Measurements from ENCODE around the gene VPS25. TPM values are rescaled to one million over a fixed set of nuclear protein-coding genes. Genes with fewer than 3 reads are reported as not detected.

Gene VPS25
- total RNA-seq, 1 experiment from 2014 or later: 48.4 TPM

DNA sequence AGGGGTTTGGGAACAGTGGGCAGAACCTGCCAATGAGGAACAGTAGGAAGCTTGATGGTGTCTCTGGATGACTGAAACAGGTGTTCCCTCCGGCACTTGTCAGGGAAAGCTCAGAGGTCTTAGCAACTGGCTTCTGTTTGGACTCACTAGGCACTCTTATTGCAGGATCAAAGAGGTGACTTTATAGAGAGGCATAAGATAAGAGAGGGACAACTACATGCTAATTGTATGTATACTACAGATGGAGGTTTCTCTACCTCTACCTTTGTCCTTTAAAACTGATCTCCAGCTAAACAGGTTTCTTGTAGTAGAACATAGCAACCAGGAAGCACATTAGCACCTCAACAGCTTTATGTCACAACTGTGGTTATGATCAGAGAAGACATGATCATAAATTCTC lies 33.0 kb downstream of the VPS25 start:
- CTCF ChIA-PET: no interaction called here
- Histone ChIP-seq H3K9me2 (ENCODE audit: insufficient read depth) (no peaks in the 10 kb centered on the region), H3K9me3 (ENCODE audit: insufficient read depth, low read depth) (no peaks in the 10 kb centered on the region), H3K36me3 (ENCODE audit: low read depth) (0 out of 2 replicates have a peak, but pooled peaks cover 10% of the 10 kb centered on the region), H3K27ac (no peak overlapping the region), H3K79me2 (ENCODE audit: low read depth) (no peaks in the 10 kb centered on the region), H3K4me1 (replicated peaks; ENCODE audit: insufficient read depth) (no peaks in the 10 kb centered on the region), H3K4me2 (no peak overlapping the region), H3K4me3 (no peak overlapping the region), H3F3A (ENCODE audit: insufficient read depth, low read depth) (peaks cover 12% of the 10 kb centered on the region; the same call in 1 of the 2 replicates), H2AFZ (no peak overlapping the region), H3K27me3 (ENCODE audit: insufficient read depth, low read depth) (no peaks in the 10 kb centered on the region), H4K20me1 (ENCODE audit: insufficient read depth) (no peaks in the 10 kb centered on the region)
- BruUV-seq (replicated peaks): no TSS peak
- no peak for DNase-seq
- intact Hi-C loops (cut with micrococcal nuclease; ENCODE audit: unreplicated experiment): no loop called here
- POLR2A ChIA-PET (ENCODE audit: unreplicated experiment): no interaction called here
- no peak for TF ChIP-seq EZH2 (IDR thresholded peaks at IDR 0.05; ENCODE audit: low read depth)

DNA sequence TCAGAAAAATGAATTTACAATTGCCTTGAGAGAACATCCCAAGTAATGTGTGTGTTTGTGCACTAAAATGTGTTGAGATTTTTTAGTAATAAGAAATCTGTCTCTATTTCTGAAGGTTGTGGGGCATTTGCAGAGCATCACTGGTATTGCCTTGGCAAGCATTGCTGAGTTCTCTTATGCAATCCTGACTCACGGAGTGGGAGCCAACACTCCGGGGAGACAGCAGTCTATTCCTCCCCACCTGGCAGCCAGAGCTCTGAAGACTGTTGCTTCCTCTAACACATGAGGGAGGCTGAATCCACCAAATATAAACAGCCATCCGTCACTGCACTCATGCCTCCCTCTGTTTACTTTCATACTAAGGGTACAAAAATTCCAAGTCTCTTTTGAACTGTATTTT lies 36.0 kb downstream of the VPS25 start:
- no TSS peak for BruUV-seq (replicated peaks)
- Histone ChIP-seq H4K20me1 (ENCODE audit: insufficient read depth) (no peaks in the 10 kb centered on the region), H3K9me2 (ENCODE audit: insufficient read depth) (no peaks in the 10 kb centered on the region), H2AFZ (no peak overlapping the region), H3K36me3 (ENCODE audit: low read depth) (peaks cover 10% of the 10 kb centered on the region; the same call in 1 of the 2 replicates), H3K79me2 (ENCODE audit: low read depth) (no peaks in the 10 kb centered on the region), H3K4me1 (replicated peaks; ENCODE audit: insufficient read depth) (no peaks in the 10 kb centered on the region), H3K9me3 (ENCODE audit: insufficient read depth, low read depth) (no peaks in the 10 kb centered on the region), H3K27ac (no peak overlapping the region), H3K4me3 (no peak overlapping the region), H3F3A (ENCODE audit: insufficient read depth, low read depth) (peaks cover 12% of the 10 kb centered on the region; the same call in 1 of the 2 replicates), H3K4me2 (no peak overlapping the region), H3K27me3 (ENCODE audit: insufficient read depth, low read depth) (no peaks in the 10 kb centered on the region)
- TF ChIP-seq, protein P1, sequence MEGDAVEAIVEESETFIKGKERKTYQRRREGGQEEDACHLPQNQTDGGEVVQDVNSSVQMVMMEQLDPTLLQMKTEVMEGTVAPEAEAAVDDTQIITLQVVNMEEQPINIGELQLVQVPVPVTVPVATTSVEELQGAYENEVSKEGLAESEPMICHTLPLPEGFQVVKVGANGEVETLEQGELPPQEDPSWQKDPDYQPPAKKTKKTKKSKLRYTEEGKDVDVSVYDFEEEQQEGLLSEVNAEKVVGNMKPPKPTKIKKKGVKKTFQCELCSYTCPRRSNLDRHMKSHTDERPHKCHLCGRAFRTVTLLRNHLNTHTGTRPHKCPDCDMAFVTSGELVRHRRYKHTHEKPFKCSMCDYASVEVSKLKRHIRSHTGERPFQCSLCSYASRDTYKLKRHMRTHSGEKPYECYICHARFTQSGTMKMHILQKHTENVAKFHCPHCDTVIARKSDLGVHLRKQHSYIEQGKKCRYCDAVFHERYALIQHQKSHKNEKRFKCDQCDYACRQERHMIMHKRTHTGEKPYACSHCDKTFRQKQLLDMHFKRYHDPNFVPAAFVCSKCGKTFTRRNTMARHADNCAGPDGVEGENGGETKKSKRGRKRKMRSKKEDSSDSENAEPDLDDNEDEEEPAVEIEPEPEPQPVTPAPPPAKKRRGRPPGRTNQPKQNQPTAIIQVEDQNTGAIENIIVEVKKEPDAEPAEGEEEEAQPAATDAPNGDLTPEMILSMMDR (conservative IDR thresholded peaks at IDR 0.05): no peak
- no peak for TF ChIP-seq EZH2 (IDR thresholded peaks at IDR 0.05; ENCODE audit: low read depth)
- no peak for DNase-seq
- ChIA-PET POLR2A (ENCODE audit: unreplicated experiment) (interaction anchor here (0.7 kb wide), 1 partner anchor 15 kb away, joined by 6 read pairs; the partner anchor contains the start of gene BECN1), CTCF (interaction anchor here (0.5 kb wide), 1 partner anchor 66 kb away, joined by 3 read pairs; no protein-coding TSS in a partner anchor)
- intact Hi-C loops (cut with micrococcal nuclease; ENCODE audit: unreplicated experiment): no loop called here

DNA sequence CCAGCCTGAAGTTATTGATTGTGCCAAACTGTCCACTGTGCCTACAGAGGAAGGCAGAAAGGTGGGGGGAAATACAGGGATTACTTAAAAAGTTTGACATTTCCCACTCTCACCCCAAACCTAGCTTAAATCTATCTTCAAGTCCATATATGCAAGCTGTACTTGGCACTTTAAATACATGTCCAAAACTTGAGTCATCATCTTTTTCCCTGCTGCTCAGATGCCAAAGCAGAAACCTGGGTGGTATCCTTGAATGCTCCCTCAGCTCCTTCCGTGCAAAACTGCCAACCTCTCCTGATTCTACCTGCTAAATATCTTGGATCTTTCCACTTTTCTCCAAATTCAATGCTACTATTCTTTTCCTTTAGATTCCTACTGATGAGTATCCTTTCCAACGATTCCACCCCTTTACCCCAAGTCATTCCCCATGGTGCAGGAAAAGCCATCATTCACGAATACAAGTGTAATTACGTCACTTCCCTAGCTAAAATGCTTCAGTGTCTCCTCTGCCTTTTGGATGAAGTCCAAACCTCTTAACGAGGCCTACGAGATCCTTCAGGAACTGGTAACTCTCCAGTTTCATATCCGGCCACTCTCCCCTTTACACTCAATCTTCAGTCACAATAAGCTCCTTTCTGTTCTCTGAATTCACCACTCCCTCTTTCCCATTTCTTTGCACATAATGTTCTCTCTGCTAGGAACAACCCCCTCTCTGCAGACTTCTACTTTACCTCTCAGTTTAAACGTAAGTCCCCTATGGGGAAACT lies 41.6 kb downstream of the VPS25 start:
- intact Hi-C loops (cut with micrococcal nuclease; ENCODE audit: unreplicated experiment): no loop called here
- ChIA-PET CTCF (no interaction called here), POLR2A (ENCODE audit: unreplicated experiment) (interaction anchor here (0.6 kb wide), 1 partner anchor 258 kb away, joined by 3 read pairs; no protein-coding TSS in a partner anchor)
- Histone ChIP-seq H3K4me3 (no peak overlapping the region), H3K27ac (no peak overlapping the region), H4K20me1 (ENCODE audit: insufficient read depth) (no peaks in the 10 kb centered on the region), H2AFZ (no peak overlapping the region), H3K4me1 (replicated peaks; ENCODE audit: insufficient read depth) (no peaks in the 10 kb centered on the region), H3K9me3 (ENCODE audit: insufficient read depth, low read depth) (no peaks in the 10 kb centered on the region), H3K36me3 (ENCODE audit: low read depth) (peaks cover 38% of the 10 kb centered on the region), H3F3A (ENCODE audit: insufficient read depth, low read depth) (peaks cover 9% of the 10 kb centered on the region; the same call in 1 of the 2 replicates), H3K4me2 (no peak overlapping the region), H3K79me2 (ENCODE audit: low read depth) (no peaks in the 10 kb centered on the region), H3K27me3 (ENCODE audit: insufficient read depth, low read depth) (no peaks in the 10 kb centered on the region), H3K9me2 (ENCODE audit: insufficient read depth) (no peaks in the 10 kb centered on the region)
- DNase-seq: no peak
- BruUV-seq (replicated peaks): no TSS peak
- TF ChIP-seq, protein P1 (conservative IDR thresholded peaks at IDR 0.05): no peak
- no peak for TF ChIP-seq EZH2 (IDR thresholded peaks at IDR 0.05; ENCODE audit: low read depth)

Measured in PC-9 (cell line).